NCI-H345 (cell line): ENCODE data around the gene GPR32.
A peak's percentile ranks its signal among the peaks of the same experiment; 100 is the strongest.
"Not testable (repeated sequence)": the region's sequence is repeated elsewhere in the genome, so short reads cannot be mapped to it uniquely, and the experiment has no call there.

ENCODE experiments used
- DNase-seq: peaks from one replicate; lab custom pipeline; 2025; lab: John Stamatoyannopoulos, UW

Gene GPR32

GRCh38 chr19:50783848-50784152 is 13.5 kb downstream of the GPR32 start:
- DNase-seq: not testable (repeated sequence)

GRCh38 chr19:50784710-50785109 is 14.4 kb downstream of the GPR32 start:
- DNase-seq: no peak

- no peak for DNase-seq
Measured at GRCh38 chr19:50785329-50785728, 15.1 kb downstream of the GPR32 start.

GRCh38 chr19:50790396-50790795 is 20.1 kb downstream of the GPR32 start, which contains the start of gene ACP4:
TSS of gene ACP4 (plus strand) at chr19:50790415. CDS start at chr19:50790415, 0 bp downstream.
- DNase-seq: no peak

GRCh38 chr19:50790922-50791467 is 20.7 kb downstream of the GPR32 start:
- DNase-seq: no peak

GRCh38 chr19:50791594-50792271 is 21.5 kb downstream of the GPR32 start:
- no peak for DNase-seq

GRCh38 chr19:50792272-50793250 is 22.3 kb downstream of the GPR32 start:
- no peak for DNase-seq

- no peak for DNase-seq
Measured at GRCh38 chr19:50793558-50794065, 23.3 kb downstream of the GPR32 start.

- peak; percentile 28 for DNase-seq
Measured at GRCh38 chr19:50794074-50794875, 24.0 kb downstream of the GPR32 start.

- no peak for DNase-seq
Measured at GRCh38 chr19:50794876-50795663, 24.8 kb downstream of the GPR32 start.

GRCh38 chr19:50795664-50796073 is 25.4 kb downstream of the GPR32 start:
- no peak for DNase-seq

- DNase-seq: no peak
Measured at GRCh38 chr19:50796128-50796633, 25.9 kb downstream of the GPR32 start.

- no peak for DNase-seq
Measured at GRCh38 chr19:50796634-50797428, 26.6 kb downstream of the GPR32 start.

- DNase-seq: no peak
Measured at GRCh38 chr19:50797429-50797780, 27.1 kb downstream of the GPR32 start.

- DNase-seq: peak; percentile 8
Measured at GRCh38 chr19:50797781-50798658, 27.8 kb downstream of the GPR32 start.

- DNase-seq: no peak
Measured at GRCh38 chr19:50798659-50799546, 28.6 kb downstream of the GPR32 start.

GRCh38 chr19:50799547-50799851 is 29.2 kb downstream of the GPR32 start:
- DNase-seq: no peak

- DNase-seq: no peak
Measured at GRCh38 chr19:50801107-50801506, 30.8 kb downstream of the GPR32 start.
